Skeletal muscle tissue (tissue), 4 donors: ENCODE results near the gene GPER1. TPM values are rescaled to one million over a fixed set of nuclear protein-coding genes. Genes with fewer than 3 reads are reported as not detected.
A peak's percentile ranks its signal among the peaks of the same experiment; 100 is the strongest.
"Not testable (repeated sequence)": the region's sequence is repeated elsewhere in the genome, so short reads cannot be mapped to it uniquely, and the experiment has no call there.

Source experiments
- H3K27ac ChIP-seq: one replicate; pipeline ENCODE4 v1.7.0; 2013; ENCODE audit warnings: mild to moderate bottlenecking, low read depth, low read length, inconsistent platforms
- H3K27me3 ChIP-seq, 3 donors: one replicate each; pipeline ENCODE4 v1.7.0; 2013; ENCODE audit warnings: low read length in 3 of 3; ENCODE audit not compliant: control insufficient read depth in 3 of 3, insufficient read depth in 3 of 3
- H3K36me3 ChIP-seq, 3 donors: one replicate each; pipeline ENCODE4 v1.7.0; 2013; ENCODE audit warnings: low read length in 3 of 3; ENCODE audit not compliant: control insufficient read depth in 3 of 3, insufficient read depth in 3 of 3
- H3K4me1 ChIP-seq, 3 donors: one replicate each; pipeline ENCODE4 v1.7.0; 2013; ENCODE audit warnings: low read length in 3 of 3, mild to moderate bottlenecking in 3 of 3; ENCODE audit not compliant: control insufficient read depth in 3 of 3, insufficient read depth in 3 of 3
- H3K4me3 ChIP-seq, 3 donors: one replicate each; pipeline ENCODE4 v1.7.0; 2013; ENCODE audit warnings: low read length in 3 of 3
- H3K9ac ChIP-seq, 3 donors: one replicate each; pipeline ENCODE4 v1.7.0; 2013; ENCODE audit warnings: low read length in 3 of 3, mild to moderate bottlenecking in 3 of 3, moderate library complexity in 2 of 3, low read depth in 1 of 3
- H3K9me3 ChIP-seq, 3 donors: one replicate each; pipeline ENCODE4 v1.7.0; 2013; ENCODE audit warnings: low read length in 3 of 3; ENCODE audit not compliant: control insufficient read depth in 3 of 3
- total RNA-seq: library from RNA; depleted of rRNA; stranded (reverse); fragments of >200 nt; gene quantifications from one replicate; pipeline ENCODE4 v1.2.3, GENCODE V29; 2014
- donor health status: Osteomylitis.

GPER1 gene
- total RNA-seq, 1 donor from 2014 or later: 5.2 TPM

DNA sequence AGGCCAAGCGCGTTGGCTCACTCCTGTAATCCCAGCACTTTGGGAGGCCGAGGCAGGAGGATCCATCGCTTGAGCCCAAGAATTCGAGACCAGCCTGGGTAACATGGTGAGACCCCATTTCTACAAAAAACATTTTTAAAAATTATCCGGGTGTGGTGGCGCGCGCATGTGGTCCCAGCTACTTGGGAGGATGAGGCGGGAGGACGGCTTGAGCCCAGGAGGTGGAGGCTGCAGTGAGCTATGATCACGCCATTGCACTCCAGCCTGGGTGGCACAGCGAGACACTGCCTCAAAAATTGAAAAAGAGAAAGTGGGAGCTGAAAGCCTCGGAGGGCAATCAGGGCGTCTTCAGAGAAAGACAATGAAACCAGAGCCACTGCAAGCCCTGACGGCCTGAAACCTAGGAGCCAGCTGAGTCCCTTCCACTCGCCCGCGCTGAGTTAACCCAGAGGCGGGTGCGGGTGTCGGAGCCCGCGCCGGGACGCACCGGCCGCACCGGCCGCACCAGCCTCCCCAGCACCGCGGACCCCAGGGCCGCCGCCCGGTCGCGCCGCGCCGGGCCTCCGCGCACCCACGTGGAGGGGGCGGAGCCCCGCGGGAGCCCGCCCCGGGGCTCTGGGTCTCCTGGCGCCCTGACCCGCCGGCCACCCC, 49.7 kb downstream of the GPER1 start:
- H3K9ac ChIP-seq: peak overlapping the region; percentile 51 to 85 (median 81)
- peak overlapping the region; percentile 86 to 98 (median 92) for H3K4me3 ChIP-seq
- H3K27ac ChIP-seq: peak overlapping the region; percentile 64
- no peaks in the 10 kb centered on the region for H3K27me3 ChIP-seq
- peaks cover 12 to 14% (median 12%) of the 10 kb centered on the region in 3 donors for H3K4me1 ChIP-seq
- no peaks in the 10 kb centered on the region for H3K9me3 ChIP-seq
- H3K36me3 ChIP-seq: peaks cover 0 to 3% (median 0%) of the 10 kb centered on the region in 3 donors

DNA sequence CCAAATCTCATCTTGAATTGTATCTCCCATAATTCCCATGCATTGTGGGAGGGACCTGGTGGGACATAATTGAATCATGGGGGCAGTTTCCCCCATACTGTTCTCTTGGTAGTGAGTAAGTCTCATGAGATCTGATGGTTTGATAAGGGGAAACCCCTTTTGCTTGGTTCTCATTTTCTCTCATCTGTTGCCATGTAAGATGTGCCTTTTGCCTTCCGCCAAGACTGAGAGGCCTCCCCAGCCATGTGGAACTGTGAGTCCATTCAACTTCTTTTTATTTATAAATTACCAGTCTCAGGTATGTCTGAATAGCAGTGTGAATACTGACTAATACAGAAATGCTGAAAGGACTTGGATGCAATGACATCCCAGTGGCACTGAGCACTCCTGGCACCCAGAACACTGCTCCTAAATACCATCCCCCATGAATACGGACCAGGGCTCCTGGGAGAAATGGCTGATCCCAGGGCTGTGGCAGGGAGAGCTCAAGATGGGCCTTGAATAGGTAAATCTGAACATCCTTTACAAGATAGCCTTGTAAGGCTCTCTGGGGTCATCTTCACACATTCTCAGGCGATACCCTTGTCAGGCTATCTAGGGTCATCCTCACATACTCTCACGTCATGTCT, 52.7 kb downstream of the GPER1 start:
- Histone ChIP-seq H3K27me3 (no peaks in the 10 kb centered on the region), H3K4me3 (no peak overlapping the region), H3K27ac (no peak overlapping the region), H3K4me1 (peaks cover 12 to 18% (median 12%) of the 10 kb centered on the region in 3 donors), H3K9me3 (no peaks in the 10 kb centered on the region), H3K36me3 (no peaks in the 10 kb centered on the region), H3K9ac (no peak overlapping the region)

DNA sequence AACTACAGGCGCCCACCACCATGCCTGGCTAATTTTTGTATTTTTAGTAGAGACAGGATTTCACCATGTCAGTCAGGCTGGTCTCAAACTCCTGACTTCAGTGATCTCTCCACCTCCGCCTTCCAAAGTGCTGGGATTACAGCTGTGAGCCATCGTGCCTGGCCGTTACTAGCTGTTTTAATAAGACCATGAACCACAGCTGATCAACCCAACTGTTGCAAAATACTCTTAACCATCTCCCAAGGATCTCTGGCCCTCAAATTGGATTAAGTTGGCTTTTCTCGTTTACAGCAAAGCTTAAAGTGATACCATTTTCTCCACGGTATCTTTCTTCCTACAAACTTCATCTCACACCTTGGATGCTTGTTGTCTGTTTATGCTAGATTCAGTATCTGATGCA, 53.7 kb downstream of the GPER1 start:
- Histone ChIP-seq H3K9me3 (no peaks in the 10 kb centered on the region), H3K4me1 (peaks cover 11 to 16% (median 11%) of the 10 kb centered on the region in 3 donors), H3K9ac (no peak overlapping the region), H3K27ac (no peak overlapping the region), H3K4me3 (no peak overlapping the region), H3K36me3 (no peaks in the 10 kb centered on the region), H3K27me3 (no peaks in the 10 kb centered on the region)

DNA sequence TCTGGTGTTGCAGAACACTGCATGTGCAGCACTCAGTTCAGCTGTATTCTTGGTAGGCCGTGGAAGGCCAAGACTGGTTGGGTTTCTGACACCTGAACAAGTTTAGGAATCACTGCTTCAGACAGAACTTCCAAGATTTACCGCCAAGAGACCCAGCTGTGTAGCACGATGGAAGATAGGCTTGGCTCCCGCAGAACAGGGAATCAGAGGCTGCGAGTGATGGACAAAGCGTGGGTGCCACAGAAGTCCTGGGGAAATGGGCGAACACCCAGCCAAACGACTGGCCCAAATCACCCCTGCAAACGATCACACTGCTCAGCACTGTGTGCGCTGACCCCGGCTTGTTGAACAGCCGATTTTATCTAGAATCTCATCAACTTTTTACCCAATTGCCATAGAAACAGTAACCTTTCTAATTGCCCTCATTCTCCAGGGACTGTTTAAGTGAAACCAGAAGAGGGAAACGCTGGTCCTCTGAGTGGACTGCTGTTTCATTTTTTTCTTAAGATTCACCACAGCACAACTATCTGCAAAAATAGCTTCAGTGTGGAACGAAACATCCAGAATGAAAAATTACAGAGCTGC, 54.2 kb downstream of the GPER1 start:
- Histone ChIP-seq H3K9ac (no peak overlapping the region), H3K9me3 (no peaks in the 10 kb centered on the region), H3K36me3 (no peaks in the 10 kb centered on the region), H3K4me1 (peaks cover 6 to 11% (median 6%) of the 10 kb centered on the region in 3 donors), H3K27me3 (no peaks in the 10 kb centered on the region), H3K27ac (no peak overlapping the region), H3K4me3 (no peak overlapping the region)

DNA sequence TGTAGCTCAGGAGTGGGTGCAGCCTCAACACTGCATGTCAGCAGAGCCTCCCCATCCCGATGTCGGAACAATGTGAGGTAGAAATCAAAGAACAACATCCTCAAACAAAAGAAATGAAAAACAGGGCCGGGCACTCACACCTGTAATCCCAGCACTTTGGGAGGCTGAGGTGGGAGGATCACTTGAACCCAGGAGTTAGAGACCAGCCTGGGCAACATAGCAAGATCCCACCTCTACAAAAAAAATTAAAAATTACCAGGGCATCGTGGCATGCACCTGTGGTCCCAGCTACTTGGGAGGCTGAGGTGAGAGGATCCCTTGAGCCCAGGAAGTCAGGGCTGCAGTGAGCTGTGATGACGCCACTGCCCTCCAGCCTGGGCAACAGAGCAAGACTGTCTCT, 55.1 kb downstream of the GPER1 start:
- not testable (repeated sequence) for H3K4me3 ChIP-seq, H3K36me3 ChIP-seq, H3K9me3 ChIP-seq, H3K27me3 ChIP-seq, H3K9ac ChIP-seq, H3K27ac ChIP-seq, H3K4me1 ChIP-seq

Other genes starting within 250 kb of the GPER1 start
- 25.1 TPM for gene GET4, start 211.6 kb upstream of the GPER1 start, total RNA-seq
- gene ADAP1, start 133.4 kb upstream of the GPER1 start, total RNA-seq: 1.0 TPM
- gene COX19, start 112.6 kb upstream of the GPER1 start, total RNA-seq: 12.0 TPM
- gene CYP2W1, start 104.9 kb upstream of the GPER1 start, total RNA-seq: not detected
- 5.2 TPM for gene GPR146, start 43.6 kb upstream of the GPER1 start, total RNA-seq
- gene ZFAND2A, start 72.1 kb downstream of the GPER1 start, total RNA-seq: 10.4 TPM
- not detected for gene UNCX, start 144.8 kb downstream of the GPER1 start, total RNA-seq